Activated CD8-positive, alpha-beta T cell treated with anti-CD3 and anti-CD28 coated beads for 36 hours (primary cell): ENCODE measurements around the gene PTPN14. TPM values are rescaled to one million over a fixed set of nuclear protein-coding genes. Genes with fewer than 3 reads are reported as not detected.

Experiments
- ATAC-seq: fragments of 200-7000 bp; cut with Tn5 transposase; one replicate; pipeline ENCODE4 v1.10.0; 2021; ENCODE audit warnings: mild to moderate bottlenecking, moderate library complexity
- CTCF ChIA-PET: fragments of 350-600 bp; sonication (Branson Sonifier 250); formaldehyde crosslinking; loops from one replicate; lab custom pipeline; 2021; ENCODE audit warnings: antibody characterized with exemption; lab: Charles Lee
- POLR2A ChIA-PET: fragments of 350-600 bp; sonication (Branson Sonifier 250); formaldehyde crosslinking; loops from one replicate; lab custom pipeline; 2021; ENCODE audit warnings: antibody characterized with exemption; lab: Charles Lee
- DNase-seq: peaks from one replicate; pipeline ENCODE4 v3.0.0-alpha.2; 2020
- H3K27ac Mint-ChIP-seq: one replicate; pipeline ENCODE4 v1.8.0; 2021; ENCODE audit warnings: mild to moderate bottlenecking, mixed read lengths
- H3K27me3 Mint-ChIP-seq: one replicate; pipeline ENCODE4 v1.8.0; 2021; ENCODE audit warnings: mixed read lengths
- H3K36me3 Mint-ChIP-seq: one replicate; pipeline ENCODE4 v1.8.0; 2021; ENCODE audit warnings: low read depth, mixed read lengths
- H3K4me1 Mint-ChIP-seq: one replicate; pipeline ENCODE4 v1.8.0; 2021; ENCODE audit warnings: low read depth, mixed read lengths
- H3K4me3 Mint-ChIP-seq: one replicate; pipeline ENCODE4 v1.8.0; 2021; ENCODE audit warnings: mild to moderate bottlenecking, moderate library complexity, mixed read lengths
- H3K9me3 Mint-ChIP-seq: one replicate; pipeline ENCODE4 v1.8.0; 2021; ENCODE audit warnings: mixed read lengths
- CTCF ChIP-seq: fragments of 200-600 bp; IDR thresholded peaks from one replicate; pipeline ENCODE4 v1.8.0; 2022; ENCODE audit warnings: antibody characterized with exemption, mild to moderate bottlenecking
- intact Hi-C: fragments of 100-400 bp; cut with micrococcal nuclease; formaldehyde crosslinking; loops from one replicate; pipeline ENCODE4 v1.10.0; 2022
- total RNA-seq, 2 experiments: library from RNA; stranded (reverse); gene quantifications; one replicate each; pipeline ENCODE4 v1.2.3, GENCODE V29; 2021

The PTPN14 gene
- total RNA-seq, 2 experiments from 2014 or later, result 0.27 to 0.34 TPM

DNA sequence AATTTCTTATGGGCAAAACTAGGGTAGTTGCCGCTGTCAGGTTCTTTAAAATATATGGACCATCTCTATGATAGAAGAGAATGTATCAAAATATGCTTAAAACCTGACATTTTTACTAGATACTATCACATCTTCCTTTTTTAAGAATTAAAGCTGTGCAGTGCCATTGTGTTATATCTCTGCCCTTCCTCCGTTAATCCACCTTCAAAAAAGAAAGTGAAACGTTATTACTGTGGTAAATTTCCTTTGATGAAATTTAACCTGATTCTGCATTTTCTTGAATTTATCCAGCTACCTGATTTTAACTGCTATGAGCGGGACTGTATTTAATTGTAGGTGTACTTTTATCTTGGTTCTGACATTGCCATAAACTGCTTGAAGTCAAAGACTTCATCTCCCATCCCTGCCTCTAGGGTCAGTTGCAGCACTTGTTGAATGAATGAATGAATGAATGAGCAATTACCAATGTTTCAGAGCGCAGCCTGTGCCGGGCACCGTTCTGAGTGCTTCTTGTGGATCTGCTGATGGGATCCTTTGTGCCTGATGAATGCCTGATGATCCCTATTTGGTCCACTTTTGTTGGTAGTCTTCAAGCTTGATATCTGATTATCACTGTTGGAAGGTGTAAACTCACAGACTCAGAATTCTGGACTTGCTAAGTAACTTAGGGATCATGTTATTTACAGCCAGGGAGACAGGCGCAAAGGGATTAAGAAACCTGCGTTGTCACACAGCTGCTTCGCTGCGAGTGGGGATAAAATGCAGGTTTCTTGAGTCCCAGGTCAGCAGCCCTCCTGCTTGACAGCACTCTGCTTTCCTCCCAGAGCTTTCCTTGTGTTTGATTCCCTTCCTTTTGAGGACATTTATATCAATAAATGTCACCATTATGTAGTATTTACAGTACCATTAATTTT, 240.4 kb downstream of the PTPN14 start:
- Mint-ChIP-seq H3K27ac (no peak overlapping the region), H3K36me3 (peaks cover 6% of the 10 kb centered on the region), H3K4me3 (peak overlapping the region; percentile 51), H3K4me1 (peaks cover 28% of the 10 kb centered on the region), H3K9me3 (no peaks in the 10 kb centered on the region), H3K27me3 (no peaks in the 10 kb centered on the region)
- CTCF ChIA-PET, result interaction anchor here (1.3 to 2.1 kb wide), 3 partner anchors 18 to 49 kb away, joined by 4 to 14 read pairs (median 10); no protein-coding TSS in a partner anchor
- ATAC-seq, result peak; percentile 45
- POLR2A ChIA-PET, result no interaction called here
- intact Hi-C loops, result no loop called here
- TF ChIP-seq CTCF, result no peak
- no peak for DNase-seq

DNA sequence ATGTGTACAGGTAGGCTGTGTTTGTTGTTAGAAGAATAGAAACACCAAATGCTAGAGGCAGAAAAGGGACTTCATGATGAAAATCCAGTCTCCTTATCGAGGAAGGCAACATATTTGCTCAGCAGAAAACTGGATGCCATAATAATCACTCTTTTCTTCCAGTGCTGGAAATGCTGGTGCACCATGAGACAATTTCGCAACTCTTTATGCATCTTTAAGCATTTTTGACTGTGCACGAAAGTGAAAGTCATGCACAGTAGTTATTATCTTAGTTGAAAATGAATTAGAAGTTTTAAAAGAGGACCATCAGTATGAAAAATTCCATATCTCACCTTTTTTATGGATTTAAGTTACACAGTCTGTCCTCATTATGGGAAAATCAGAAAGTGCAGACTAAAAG, 241.4 kb downstream of the PTPN14 start:
- no peak for DNase-seq
- peaks cover 28% of the 10 kb centered on the region for H3K4me1 Mint-ChIP-seq
- intact Hi-C loops, result no loop called here
- H3K27ac Mint-ChIP-seq, result no peak overlapping the region
- no peak for ATAC-seq
- no peak overlapping the region for H3K4me3 Mint-ChIP-seq
- TF ChIP-seq CTCF, result no peak
- POLR2A ChIA-PET, result no interaction called here
- no peaks in the 10 kb centered on the region for H3K9me3 Mint-ChIP-seq
- no peaks in the 10 kb centered on the region for H3K27me3 Mint-ChIP-seq
- CTCF ChIA-PET, result interaction anchor here (1.0 kb wide), 1 partner anchor 19 kb away, joined by 3 read pairs; no protein-coding TSS in a partner anchor
- H3K36me3 Mint-ChIP-seq, result peaks cover 6% of the 10 kb centered on the region

- H3K27ac Mint-ChIP-seq, result no peak overlapping the region
- CTCF ChIA-PET, result interaction anchor here (1.1 to 2.7 kb wide), 3 partner anchors 22 to 45 kb away, joined by 3 to 20 read pairs (median 9); no protein-coding TSS in a partner anchor
- no peak for ATAC-seq
- no peak overlapping the region for H3K4me3 Mint-ChIP-seq
- no peak for DNase-seq
- no peaks in the 10 kb centered on the region for H3K27me3 Mint-ChIP-seq
- H3K36me3 Mint-ChIP-seq, result no peaks in the 10 kb centered on the region
- peaks cover 37% of the 10 kb centered on the region for H3K4me1 Mint-ChIP-seq
- intact Hi-C loops, result no loop called here
- H3K9me3 Mint-ChIP-seq, result no peaks in the 10 kb centered on the region
- no peak for TF ChIP-seq CTCF
- POLR2A ChIA-PET, result no interaction called here
Measured at GRCh38 chr1:214306269-214306668, 245.1 kb downstream of the PTPN14 start.

- Mint-ChIP-seq H3K27ac (no peak overlapping the region), H3K9me3 (no peaks in the 10 kb centered on the region), H3K4me1 (peaks cover 36% of the 10 kb centered on the region), H3K36me3 (no peaks in the 10 kb centered on the region), H3K27me3 (no peaks in the 10 kb centered on the region), H3K4me3 (no peak overlapping the region)
- intact Hi-C loops, result no loop called here
- POLR2A ChIA-PET, result no interaction called here
- no peak for ATAC-seq
- DNase-seq, result no peak
- TF ChIP-seq CTCF, result no peak
- CTCF ChIA-PET, result interaction anchor here (0.8 to 1.2 kb wide), 3 partner anchors 25 to 43 kb away, joined by 3 read pairs; no protein-coding TSS in a partner anchor
Measured at GRCh38 chr1:214305164-214305751, 246.1 kb downstream of the PTPN14 start.
